GM12878 (cell line): ENCODE measurements around the gene CHTOP. TPM values are rescaled to one million over a fixed set of nuclear protein-coding genes. Genes with fewer than 3 reads are reported as not detected.

Experiments used
- ATAC-seq: fragments of 200-7000 bp; cut with Tn5 transposase; 3 replicates; pipeline ENCODE4 v1.9.1; 2020; ENCODE audit warnings: mild to moderate bottlenecking, moderate library complexity
- Bru-seq: library from RNA; stranded (reverse); fragments of 400-500 nt; gene quantifications from one replicate; lab custom pipeline; 2021; lab: Mats Ljungman, UMichigan
- BruChase-seq, 2 experiments: library from RNA; stranded (reverse); fragments of 400-500 nt; gene quantifications; one replicate each; lab custom pipeline; 2021; lab: Mats Ljungman, UMichigan
- BruUV-seq: library from RNA; stranded (reverse); fragments of 400-500 nt; replicated peaks from 2 replicates; lab custom pipeline; 2021; lab: Mats Ljungman, UMichigan
- CTCF ChIA-PET: fragments of 300-600 bp; sonication (Branson Sonifier 250); formaldehyde crosslinking; extraction: SDS; loops from one replicate; lab custom pipeline; 2021; ENCODE audit warnings: inconsistent platforms; lab: Yijun Ruan, JAX
- POLR2A ChIA-PET: fragments of 350-600 bp; formaldehyde crosslinking; extraction: SDS; loops from one replicate; lab custom pipeline; 2021; ENCODE audit warnings: inconsistent platforms; lab: Charles Lee
- RAD21 ChIA-PET: fragments of 300-600 bp; sonication (Branson Sonifier 250); formaldehyde crosslinking; loops from one replicate; lab custom pipeline; 2023; ENCODE audit warnings: antibody characterized with exemption; ENCODE audit not compliant: unreplicated experiment; lab: Charles Lee
- SMC1A ChIA-PET: fragments of 300-600 bp; sonication (Branson Sonifier 250); formaldehyde crosslinking; loops from one replicate; lab custom pipeline; 2023; ENCODE audit not compliant: unreplicated experiment, uncharacterized antibody; lab: Charles Lee
- DNase-seq: peaks from one replicate; pipeline ENCODE4 v3.0.0-alpha.2; 2011; ENCODE audit warnings: low read depth, low spot score
- FAIRE-seq: peaks from 3 replicates; lab custom pipeline; 2011; peaks lifted over from hg19 to GRCh38; lab: Jason Lieb, UNC
- H2AFZ ChIP-seq: 2 replicates; pipeline ENCODE4 v1.6.0; 2011; ENCODE audit warnings: low read depth, low read length, control low read depth; ENCODE audit not compliant: control insufficient read depth
- H3K27ac ChIP-seq: 2 replicates; pipeline ENCODE4 v1.5.1; 2011; ENCODE audit warnings: control low read depth; ENCODE audit not compliant: control insufficient read depth, insufficient read depth
- H3K27me3 ChIP-seq, 2 experiments: replicated peaks in 1 of 2; 2 replicates each; pipeline versions ENCODE4 v1.6.0 to v1.6.1; 2011; ENCODE audit warnings: low read length in 1 of 2; ENCODE audit not compliant: control insufficient read depth in 2 of 2, insufficient read depth in 2 of 2
- H3K36me3 ChIP-seq, 2 experiments: 2 replicates each; pipeline ENCODE4 v1.5.1; 2011; ENCODE audit warnings: low read length in 1 of 2; ENCODE audit not compliant: control insufficient read depth in 2 of 2, insufficient read depth in 2 of 2
- H3K4me1 ChIP-seq: 2 replicates; pipeline ENCODE4 v1.6.1; 2011; ENCODE audit warnings: mild to moderate bottlenecking, low read length, moderate library complexity, mixed read lengths; ENCODE audit not compliant: control insufficient read depth, insufficient read depth
- H3K4me2 ChIP-seq: 2 replicates; pipeline ENCODE4 v1.6.0; 2011; ENCODE audit warnings: control low read depth; ENCODE audit not compliant: control insufficient read depth, insufficient read depth
- H3K4me3 ChIP-seq: fragments of 200-600 bp; sonication (generic); 2 replicates; pipeline ENCODE4 v1.5.1; 2016
- H3K79me2 ChIP-seq: 2 replicates; pipeline ENCODE4 v1.6.0; 2011; ENCODE audit warnings: low read length; ENCODE audit not compliant: control insufficient read depth, insufficient read depth
- H3K9ac ChIP-seq: 2 replicates; pipeline ENCODE4 v1.8.0; 2011; ENCODE audit warnings: low read length, control low read depth, mixed read lengths; ENCODE audit not compliant: control insufficient read depth, insufficient read depth
- H3K9me3 ChIP-seq: replicated peaks from 3 replicates; pipeline ENCODE4 v1.5.1; 2011; ENCODE audit warnings: mild to moderate bottlenecking, low read length; ENCODE audit not compliant: control insufficient read depth, insufficient read depth
- H4K20me1 ChIP-seq: 2 replicates; pipeline ENCODE4 v1.6.0; 2011; ENCODE audit not compliant: control insufficient read depth, insufficient read depth
- CBFB ChIP-seq: IDR thresholded peaks from 2 replicates; pipeline ENCODE4 v1.6.1; 2016; ENCODE audit warnings: antibody characterized with exemption, low read depth
- HCFC1 ChIP-seq: fragments of 150-350 bp; IDR thresholded peaks from 2 replicates; pipeline ENCODE4 v1.6.1; 2014; ENCODE audit warnings: low read length
- HDAC6 ChIP-seq: fragments of 200-600 bp; sonication (generic); IDR thresholded peaks from one replicate; pipeline ENCODE4 v1.8.0; 2017; ENCODE audit warnings: antibody characterized with exemption; ENCODE audit not compliant: unreplicated experiment
- KAT2A ChIP-seq: conservative IDR thresholded peaks from 2 replicates; pipeline ENCODE4 v1.6.1; 2011; ENCODE audit warnings: low read depth, low read length; ENCODE audit not compliant: control insufficient read depth
- RFX5 ChIP-seq: IDR thresholded peaks from 2 replicates; pipeline ENCODE4 v1.6.1; 2011; ENCODE audit warnings: low read depth, low read length, improper control_type of control experiment
- SMAD5 ChIP-seq: IDR thresholded peaks from 2 replicates; pipeline ENCODE4 v1.6.1; 2016; ENCODE audit warnings: antibody characterized with exemption, low read depth
- SRF ChIP-seq, 2 experiments: IDR thresholded peaks; 2 replicates each; pipeline ENCODE4 v1.6.1; 2011; ENCODE audit warnings: low read depth in 2 of 2, low read length in 2 of 2, mild to moderate bottlenecking in 1 of 2, moderate library complexity in 1 of 2
- YBX1 ChIP-seq: fragments of 450-650 bp; IDR thresholded peaks from 2 replicates; pipeline ENCODE4 v1.6.1; 2016; ENCODE audit warnings: antibody characterized with exemption
- WGBS: methylation state at CpG from one replicate; pipeline ENCODE4 v1.1.6; 2016; ENCODE audit warnings: low lambda C conversion rate; ENCODE audit not compliant: insufficient replicate concordance, insufficient coverage; ENCODE audit errors: missing lambda C conversion rate; 5-methylcytosine and 5-hydroxymethylcytosine counted together
- in situ Hi-C: fragments of 300-500 bp; cut with MboI; formaldehyde crosslinking; loops from 9 replicates; pipeline ENCODE4 v1.14.3; 2018; ENCODE audit warnings: mixed read lengths
- intact Hi-C: fragments of 100-400 bp; cut with micrococcal nuclease; formaldehyde crosslinking; loops from one replicate; pipeline ENCODE4 v1.14.2; 2022; ENCODE audit not compliant: unreplicated experiment
- long read RNA-seq, 2 experiments: library from polyadenylated mRNA; unstranded; transcript quantifications; one replicate each; pipeline ENCODE4 v2.0.0, GENCODE V29; 2019 to 2020
- polyA minus RNA-seq, 3 experiments: library from RNA; depleted of rRNA, polyadenylated mRNA; stranded (reverse); fragments of >200 nt; gene quantifications; 2 replicates each; pipeline ENCODE4 v1.2.3, GENCODE V29; 2011
- polyA plus RNA-seq, 11 experiments: library from polyadenylated mRNA; depleted of rRNA in 4 of 11; unstranded in 6 of 11; stranded (reverse) in 5 of 11; fragments of >200 nt; fragmentation: Nextera tagmentation in 4 of 11; fragmentation: Illumina TruSeq in 1 of 11; extraction: Ambion mirVana in 4 of 11; extraction: Trizol in 1 of 11; gene quantifications; 1 replicate in 1 of 11; 2 replicates in 10 of 11; pipeline versions ENCODE4 v1.2.1 to v1.2.3, GENCODE V29; 2011 to 2016; ENCODE audit warnings: inconsistent platforms in 2 of 11, missing spikeins in 2 of 11, low read depth in 1 of 11
- total RNA-seq, 4 experiments: library from RNA; depleted of rRNA in 3 of 4; stranded (reverse); fragments of >200 nt in 3 of 4; fragmentation: Illumina TruSeq in 1 of 4; extraction: Trizol in 1 of 4; gene quantifications; 2 replicates each; pipeline versions ENCODE4 v1.2.1 to v1.2.3, GENCODE V29; 2013 to 2021
- TF ChIP-seq, protein P1 (sequence below): fragments of 450-650 bp; formaldehyde crosslinking; IDR thresholded peaks from 2 replicates; pipeline ENCODE4 v1.4.0; 2020; ENCODE audit warnings: mild to moderate bottlenecking, moderate library complexity
- TF ChIP-seq, protein P2 (sequence below): IDR thresholded peaks from 2 replicates; pipeline ENCODE4 v1.6.1; 2011; ENCODE audit warnings: mild to moderate bottlenecking, low read depth, low read length, moderate library complexity; ENCODE audit not compliant: insufficient replicate concordance

CHTOP gene, protein sequence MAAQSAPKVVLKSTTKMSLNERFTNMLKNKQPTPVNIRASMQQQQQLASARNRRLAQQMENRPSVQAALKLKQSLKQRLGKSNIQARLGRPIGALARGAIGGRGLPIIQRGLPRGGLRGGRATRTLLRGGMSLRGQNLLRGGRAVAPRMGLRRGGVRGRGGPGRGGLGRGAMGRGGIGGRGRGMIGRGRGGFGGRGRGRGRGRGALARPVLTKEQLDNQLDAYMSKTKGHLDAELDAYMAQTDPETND
- total RNA-seq (2013; cell fraction: nucleolus; rRNA removed): 176 and 179 TPM in 2 replicates
- total RNA-seq (2014; rRNA removed) (48.0 and 48.5 TPM in 2 replicates), total RNA-seq (2014; rRNA removed; fragmentation: Illumina TruSeq; extraction: Trizol) (46.5 and 48.7 TPM in 2 replicates), total RNA-seq (2021) (60.1 and 61.5 TPM in 2 replicates), polyA plus RNA-seq (2011; rRNA removed) (93.8 and 98.9 TPM in 2 replicates), polyA plus RNA-seq (2014; fragmentation: Illumina TruSeq; extraction: Trizol) (47.4 and 51.5 TPM in 2 replicates), polyA plus RNA-seq (2014; fragmentation: Nextera tagmentation; extraction: Ambion mirVana) (10 to 100 TPM in 1 of 2 experiments, 1 to 10 TPM in 1; 8.4 to 15.9 TPM), polyA plus RNA-seq (2014; rRNA removed) (64.5 and 65.4 TPM in 2 replicates), polyA plus RNA-seq (2016; fragmentation: Nextera tagmentation; extraction: Ambion mirVana) (10 to 100 TPM; 53.1 to 56.2 TPM), polyA minus RNA-seq (2011; rRNA and poly(A)+ RNA removed) (58.2 and 59.6 TPM in 2 replicates), Bru-seq, nascent RNA (percentile 96 among the genes with signal in this experiment), BruChase-seq, experiment 1, labeled RNA remaining after a 6-hour chase (percentile 92 among the genes with signal in this experiment), BruChase-seq, experiment 2, labeled RNA remaining after a 2-hour chase (percentile 96 among the genes with signal in this experiment)
- polyA plus RNA-seq (2011; ENCODE audit: low read depth): 31.8 TPM
- polyA plus RNA-seq (2011; cell fraction: cytosol; rRNA removed): 60.6 and 64.7 TPM in 2 replicates
- 80.2 and 113 TPM in 2 replicates for polyA plus RNA-seq (2011; cell fraction: nucleus; rRNA removed)
- polyA plus RNA-seq (2012): 42.4 and 48.9 TPM in 2 replicates
- 22.5 and 25.8 TPM in 2 replicates for polyA minus RNA-seq (2011; cell fraction: cytosol; rRNA and poly(A)+ RNA removed)
- polyA minus RNA-seq (2011; cell fraction: nucleus; rRNA and poly(A)+ RNA removed): 50.2 and 93.3 TPM in 2 replicates
- long read RNA-seq, experiment 1, transcript CHTOP-203 (6 exons, 2,165 nt): major isoform, 39 of 78 reads
- long read RNA-seq, experiment 1, transcript CHTOP-204 (6 exons, 2,096 nt): minor isoform, 30 of 78 reads
- long read RNA-seq, experiment 1, partial matches to known transcripts: 2 of 78 reads
- long read RNA-seq, experiment 1, other reads (novel, unspliced or antisense): 7 of 78 reads
- long read RNA-seq, experiment 2, transcript CHTOP-204 (6 exons, 2,096 nt): minor isoform, 44 of 168 reads
- long read RNA-seq, experiment 2, transcript CHTOP-203 (6 exons, 2,165 nt): major isoform, 94 of 168 reads
- long read RNA-seq, experiment 2, partial matches to known transcripts: 6 of 168 reads
- long read RNA-seq, experiment 2, other reads (novel, unspliced or antisense): 23 of 168 reads

DNA sequence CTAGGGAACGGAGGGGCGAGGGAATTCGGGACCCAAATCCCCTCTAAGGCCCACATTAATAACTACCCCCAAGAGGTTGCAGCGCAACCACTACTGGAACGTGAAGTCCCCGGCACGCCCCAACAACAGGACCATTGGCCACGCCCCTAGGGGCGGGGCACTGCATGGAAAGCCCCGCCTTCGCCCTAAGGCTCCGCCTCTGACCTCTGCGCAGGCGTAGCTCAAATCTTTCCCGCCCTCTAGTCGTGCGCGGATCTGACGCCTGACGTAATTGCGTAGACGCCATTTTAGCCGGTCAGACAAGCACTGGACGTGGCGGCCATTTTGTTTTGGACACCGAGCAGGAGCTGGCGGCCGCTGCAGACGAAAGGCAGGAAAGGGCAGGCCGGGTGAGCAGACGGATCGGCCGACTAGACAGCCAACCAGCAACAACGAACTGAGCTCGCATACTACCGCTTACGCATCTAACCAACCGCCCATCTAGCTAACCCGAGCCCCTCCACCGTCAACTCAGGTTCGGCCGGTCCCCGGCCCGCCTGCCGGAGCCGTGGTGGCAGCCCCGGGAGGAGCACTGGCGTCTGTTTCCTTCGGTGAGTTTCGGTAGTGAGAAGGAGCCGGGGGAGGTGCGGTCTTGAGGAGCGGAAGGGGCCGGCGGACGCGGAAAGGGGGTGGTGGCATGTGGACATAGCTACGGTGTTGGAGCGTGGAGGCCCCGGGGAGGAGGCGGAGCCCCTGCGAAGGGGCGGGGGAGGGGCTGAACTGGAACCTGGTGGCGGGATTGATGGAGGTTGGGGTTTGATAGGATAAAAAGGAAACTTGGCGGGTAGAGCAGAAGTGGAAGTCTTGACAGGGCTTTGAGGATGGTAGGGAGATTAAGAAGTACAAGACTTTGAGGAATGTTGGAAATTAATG, at the start of gene CHTOP:
TSS of gene CHTOP (plus strand) at position 313 of the 912 bp plus-strand sequence. CDS start 2,523 bp downstream, outside the sequence.
- H3K4me2 ChIP-seq: peak within 1 kb of the TSS; percentile 90
- TSS peak; percentile 88 for BruUV-seq
- peak within 1 kb of the TSS; percentile 89 for H3K4me3 ChIP-seq
- peak within 1 kb of the TSS; percentile 98 for H3K27ac ChIP-seq
- ChIA-PET POLR2A (interaction anchor here (0.5 to 2.4 kb wide), 25 partner anchors 10 to 329 kb away, joined by 3 to 35 read pairs (median 4); partner anchors contain the start of genes INTS3, S100A4, S100A6 and SLC39A1), CTCF (interaction anchor here (0.6 to 3.0 kb wide), 17 partner anchors 10 to 400 kb away, joined by 3 to 25 read pairs (median 5); partner anchors contain the start of genes ILF2 and S100A6), SMC1A (interaction anchor here (0.6 to 3.0 kb wide), 21 partner anchors 10 to 354 kb away, joined by 3 to 29 read pairs (median 4); partner anchors contain the start of gene SNAPIN), RAD21 (interaction anchor here (0.6 to 3.1 kb wide), 20 partner anchors 9 to 371 kb away, joined by 3 to 13 read pairs (median 4); partner anchors contain the start of genes INTS3, JTB, RAB13 and S100A6)
- WGBS: 2% methylated on average over 61 of the region's 65 CpGs
- peaks cover 6% of the 10 kb centered on the region for H3K4me1 ChIP-seq
- in situ Hi-C loops (no loop called here), intact Hi-C loops (loop anchor here (2.0 kb wide), 1 partner anchor 37 kb away; the partner anchor contains the start of gene ILF2)
- peak; percentile 99 for FAIRE-seq
- peak; percentile 95 for DNase-seq
- H3K79me2 ChIP-seq: peaks cover 31% of the 10 kb centered on the region
- no peaks in the 10 kb centered on the region for H3K27me3 ChIP-seq
- peaks cover 1 to 23% of the 10 kb centered on the region in 2 experiments; a peak in 3 of 4 replicates for H3K36me3 ChIP-seq
- H2AFZ ChIP-seq: peak within 1 kb of the TSS; percentile 51
- H3K9me3 ChIP-seq: no peaks in the 10 kb centered on the region
- no peaks in the 10 kb centered on the region for H4K20me1 ChIP-seq
- peak; percentile 96 for ATAC-seq
- H3K9ac ChIP-seq: peak within 1 kb of the TSS; percentile 97
- TF ChIP-seq YBX1 (no peak), SMAD5 (peak; percentile 97), CBFB (peak; percentile 66; the same call in 1 of the 2 replicates), HCFC1 (peak; percentile 48), KAT2A (no peak), SRF (IDR thresholded peaks at IDR 0.05; ENCODE audit: low read depth in 2 of 2, low read length in 2 of 2) (0 out of 4 replicates have a peak, but pooled peaks of 1 of the 2 experiments have one; percentile 26), HDAC6 (no peak), RFX5 (0 out of 2 replicates have a peak, but pooled peaks have one; percentile 22)
- TF ChIP-seq, protein P1, sequence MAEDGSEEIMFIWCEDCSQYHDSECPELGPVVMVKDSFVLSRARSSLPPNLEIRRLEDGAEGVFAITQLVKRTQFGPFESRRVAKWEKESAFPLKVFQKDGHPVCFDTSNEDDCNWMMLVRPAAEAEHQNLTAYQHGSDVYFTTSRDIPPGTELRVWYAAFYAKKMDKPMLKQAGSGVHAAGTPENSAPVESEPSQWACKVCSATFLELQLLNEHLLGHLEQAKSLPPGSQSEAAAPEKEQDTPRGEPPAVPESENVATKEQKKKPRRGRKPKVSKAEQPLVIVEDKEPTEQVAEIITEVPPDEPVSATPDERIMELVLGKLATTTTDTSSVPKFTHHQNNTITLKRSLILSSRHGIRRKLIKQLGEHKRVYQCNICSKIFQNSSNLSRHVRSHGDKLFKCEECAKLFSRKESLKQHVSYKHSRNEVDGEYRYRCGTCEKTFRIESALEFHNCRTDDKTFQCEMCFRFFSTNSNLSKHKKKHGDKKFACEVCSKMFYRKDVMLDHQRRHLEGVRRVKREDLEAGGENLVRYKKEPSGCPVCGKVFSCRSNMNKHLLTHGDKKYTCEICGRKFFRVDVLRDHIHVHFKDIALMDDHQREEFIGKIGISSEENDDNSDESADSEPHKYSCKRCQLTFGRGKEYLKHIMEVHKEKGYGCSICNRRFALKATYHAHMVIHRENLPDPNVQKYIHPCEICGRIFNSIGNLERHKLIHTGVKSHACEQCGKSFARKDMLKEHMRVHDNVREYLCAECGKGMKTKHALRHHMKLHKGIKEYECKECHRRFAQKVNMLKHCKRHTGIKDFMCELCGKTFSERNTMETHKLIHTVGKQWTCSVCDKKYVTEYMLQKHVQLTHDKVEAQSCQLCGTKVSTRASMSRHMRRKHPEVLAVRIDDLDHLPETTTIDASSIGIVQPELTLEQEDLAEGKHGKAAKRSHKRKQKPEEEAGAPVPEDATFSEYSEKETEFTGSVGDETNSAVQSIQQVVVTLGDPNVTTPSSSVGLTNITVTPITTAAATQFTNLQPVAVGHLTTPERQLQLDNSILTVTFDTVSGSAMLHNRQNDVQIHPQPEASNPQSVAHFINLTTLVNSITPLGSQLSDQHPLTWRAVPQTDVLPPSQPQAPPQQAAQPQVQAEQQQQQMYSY: no peak
- TF ChIP-seq, protein P2, sequence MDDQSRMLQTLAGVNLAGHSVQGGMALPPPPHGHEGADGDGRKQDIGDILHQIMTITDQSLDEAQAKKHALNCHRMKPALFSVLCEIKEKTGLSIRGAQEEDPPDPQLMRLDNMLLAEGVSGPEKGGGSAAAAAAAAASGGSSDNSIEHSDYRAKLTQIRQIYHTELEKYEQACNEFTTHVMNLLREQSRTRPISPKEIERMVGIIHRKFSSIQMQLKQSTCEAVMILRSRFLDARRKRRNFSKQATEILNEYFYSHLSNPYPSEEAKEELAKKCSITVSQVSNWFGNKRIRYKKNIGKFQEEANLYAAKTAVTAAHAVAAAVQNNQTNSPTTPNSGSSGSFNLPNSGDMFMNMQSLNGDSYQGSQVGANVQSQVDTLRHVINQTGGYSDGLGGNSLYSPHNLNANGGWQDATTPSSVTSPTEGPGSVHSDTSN: peak; percentile 41
